Activated CD8-positive, alpha-beta memory T cell treated with anti-CD3 and anti-CD28 coated beads for 48 hours (primary cell): ENCODE measurements around the gene GAGE10.
"Not testable (repeated sequence)": the region's sequence is repeated elsewhere in the genome, so short reads cannot be mapped to it uniquely, and the experiment has no call there.

Experiments used
- DNase-seq, 3 experiments: peaks; one replicate each; pipeline ENCODE4 v3.0.0-alpha.2; 2020; ENCODE audit warnings: low read depth in 2 of 3, low spot score in 2 of 3

GAGE10 gene

DNA sequence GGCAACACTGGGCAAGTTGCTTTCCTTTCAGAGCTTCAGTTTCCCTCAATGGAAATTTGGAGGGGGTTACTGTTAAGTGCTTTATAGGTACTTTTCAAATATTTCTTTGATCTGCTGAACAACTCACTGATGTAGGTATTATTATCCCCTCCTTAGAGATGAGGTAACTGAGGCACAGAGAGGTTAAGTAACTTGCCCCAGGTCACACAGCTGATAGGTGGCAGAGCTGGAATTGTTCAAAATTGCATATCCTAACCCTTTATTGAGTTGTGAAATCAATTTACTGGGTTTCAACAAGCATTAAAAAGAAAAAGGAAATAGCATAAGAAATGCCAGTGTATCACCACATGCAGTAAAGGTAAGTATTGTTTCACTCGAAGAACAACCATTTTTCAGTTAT, 27.2 kb upstream of the GAGE10 start:
- DNase-seq: no peak

DNA sequence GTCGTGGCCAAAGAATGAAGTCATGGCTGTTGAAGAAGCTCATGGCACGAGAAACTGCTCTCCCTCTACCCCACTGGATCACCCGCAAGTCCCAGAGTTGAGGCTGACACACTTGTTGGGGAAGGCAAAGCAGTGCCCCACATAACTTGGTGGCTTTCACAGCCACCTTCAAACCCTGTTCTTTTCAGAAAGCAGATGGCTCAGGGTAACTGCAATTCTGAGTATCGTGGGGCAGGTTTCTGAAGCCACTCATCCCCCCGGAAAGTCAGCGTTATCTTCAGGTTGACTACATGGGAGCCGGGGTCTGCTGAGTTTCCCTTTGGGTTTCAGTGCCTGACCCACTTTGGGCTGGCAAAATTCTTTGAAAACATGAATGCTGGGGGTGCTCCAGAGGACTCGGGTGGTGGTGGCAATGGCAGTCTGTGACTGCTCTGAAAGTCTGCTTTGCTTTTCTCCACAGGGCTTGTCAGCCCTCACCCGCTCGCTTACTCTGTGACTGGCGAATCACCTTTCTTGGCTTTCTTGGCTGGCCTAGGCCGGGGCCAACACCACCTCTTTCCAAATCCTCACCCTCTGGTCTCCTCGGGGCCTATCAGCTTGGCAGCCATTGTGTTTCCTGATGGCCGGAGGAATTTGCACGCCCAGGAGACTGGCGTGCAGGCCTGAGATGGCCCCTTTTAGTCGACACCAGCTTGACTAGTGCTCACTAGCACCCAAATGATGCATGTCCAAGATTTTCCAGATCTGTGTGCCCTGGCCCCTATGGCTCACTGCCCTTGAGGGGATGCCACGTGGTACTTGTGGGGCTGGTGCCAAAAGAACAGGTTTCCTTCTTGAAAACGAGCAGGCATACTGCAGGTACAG, 26.5 kb upstream of the GAGE10 start:
- DNase-seq: no peak

DNA sequence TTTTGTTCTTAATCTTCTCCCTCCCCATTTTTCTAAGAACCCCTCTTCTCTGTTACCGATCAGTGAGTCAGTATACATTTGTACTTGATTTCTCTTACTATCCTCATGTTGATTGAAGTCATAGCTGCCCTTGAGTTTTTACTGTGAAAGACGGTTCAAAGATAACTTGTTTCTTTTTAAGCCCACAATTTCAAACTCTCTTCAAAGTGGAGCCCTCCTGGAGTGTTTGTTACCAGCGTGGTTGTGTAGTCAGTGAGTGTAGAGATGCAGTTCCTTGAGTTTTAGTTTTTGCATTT, 26.0 kb upstream of the GAGE10 start:
- DNase-seq: no peak

DNA sequence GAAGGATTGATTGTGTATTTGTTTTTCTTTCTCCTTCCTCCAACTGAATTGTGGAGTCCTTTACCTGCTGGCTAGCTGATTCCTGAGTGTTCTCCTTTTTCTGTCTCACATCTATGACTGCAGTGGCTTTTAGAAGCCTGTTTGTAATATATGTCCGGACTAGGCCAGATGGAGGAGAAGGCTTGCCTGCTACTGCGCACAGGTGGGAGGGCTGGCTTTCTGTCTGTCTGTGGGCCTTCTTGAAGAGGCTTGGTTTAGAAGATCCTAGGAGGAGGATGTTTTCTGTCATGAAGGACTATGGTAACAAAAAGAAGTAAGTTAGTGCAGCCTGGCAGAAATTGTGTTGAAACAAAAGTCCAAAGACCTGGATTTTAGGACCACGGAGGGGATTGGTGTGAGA, 25.4 kb upstream of the GAGE10 start:
- no peak for DNase-seq

DNA sequence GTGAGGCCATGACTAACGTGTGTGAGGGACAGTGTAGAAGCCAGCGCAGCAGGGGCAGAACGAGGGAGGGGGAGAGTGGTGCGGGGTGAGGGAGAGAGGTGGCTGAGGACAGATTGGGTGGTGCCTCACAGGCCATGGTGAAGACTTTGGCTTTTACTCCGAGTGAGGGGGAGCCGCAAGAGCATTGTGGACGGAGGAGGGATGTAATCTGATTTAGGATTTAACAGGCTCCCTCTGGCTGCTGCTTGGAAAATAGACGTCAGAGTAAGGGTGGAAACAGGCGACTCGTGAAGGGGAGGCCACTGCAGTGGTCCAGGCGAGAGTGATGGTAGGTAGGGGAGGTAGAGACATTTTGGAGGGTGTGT, 20.8 kb upstream of the GAGE10 start:
- no peak for DNase-seq

DNA sequence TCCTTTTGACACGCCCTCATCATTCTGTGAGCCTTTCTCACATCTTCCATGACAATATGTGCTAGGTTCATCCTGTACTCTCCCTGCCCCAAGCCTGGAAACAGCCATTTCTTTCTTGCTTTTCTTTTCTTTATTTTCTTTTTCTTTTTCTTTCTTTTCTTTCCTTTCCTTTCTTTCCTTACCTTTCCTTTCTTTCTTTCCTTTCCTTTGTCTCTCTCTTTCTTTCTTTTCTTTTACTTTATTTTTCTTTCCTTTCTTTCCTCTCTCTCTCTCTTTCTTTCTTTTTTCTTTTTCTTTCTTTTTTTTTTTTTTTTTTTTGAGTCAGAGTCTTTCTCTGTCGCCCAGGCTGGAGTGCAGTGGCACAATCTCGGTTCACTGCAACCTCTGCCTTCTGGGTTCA, 19.2 kb upstream of the GAGE10 start:
- no peak for DNase-seq

DNA sequence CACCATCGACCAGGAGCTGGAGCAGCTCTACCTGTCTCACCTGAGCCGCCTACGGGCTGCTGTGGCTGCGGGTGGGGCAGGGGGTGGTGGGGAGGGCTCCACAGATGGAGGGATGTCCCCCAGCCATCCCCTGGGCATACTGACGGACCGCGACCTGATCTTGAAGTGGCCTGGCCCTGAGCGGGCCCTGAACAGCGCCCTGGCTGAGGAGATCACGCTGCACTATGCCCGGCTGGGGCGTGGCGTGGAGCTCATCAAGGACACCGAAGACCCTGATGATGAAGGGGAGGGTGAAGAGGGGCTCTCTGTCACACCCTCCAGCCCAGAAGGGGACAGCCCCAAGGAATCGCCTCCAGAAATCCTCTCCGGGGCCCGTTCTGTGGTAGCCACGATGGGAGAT, 17.3 kb upstream of the GAGE10 start:
- DNase-seq: no peak

DNA sequence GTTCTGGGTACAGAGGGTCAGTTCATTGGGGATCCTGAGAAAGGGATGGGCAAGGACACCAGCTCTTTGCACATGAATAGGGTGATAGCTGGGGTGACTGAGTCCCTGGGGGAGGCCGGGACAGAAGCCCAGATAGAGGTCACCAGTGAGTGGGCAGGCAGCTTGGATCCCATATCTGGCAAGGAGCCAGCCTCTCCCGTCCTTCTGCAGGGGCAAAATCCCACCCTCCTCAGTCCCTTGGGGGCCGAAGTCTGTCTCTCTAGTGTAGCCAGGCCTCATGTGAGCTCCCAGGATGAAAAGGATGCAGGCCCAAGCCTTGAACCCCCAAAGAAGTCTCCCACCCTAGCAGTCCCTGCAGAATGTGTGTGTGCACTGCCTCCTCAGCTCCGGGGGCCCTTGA, 16.9 kb upstream of the GAGE10 start:
- no peak for DNase-seq

DNA sequence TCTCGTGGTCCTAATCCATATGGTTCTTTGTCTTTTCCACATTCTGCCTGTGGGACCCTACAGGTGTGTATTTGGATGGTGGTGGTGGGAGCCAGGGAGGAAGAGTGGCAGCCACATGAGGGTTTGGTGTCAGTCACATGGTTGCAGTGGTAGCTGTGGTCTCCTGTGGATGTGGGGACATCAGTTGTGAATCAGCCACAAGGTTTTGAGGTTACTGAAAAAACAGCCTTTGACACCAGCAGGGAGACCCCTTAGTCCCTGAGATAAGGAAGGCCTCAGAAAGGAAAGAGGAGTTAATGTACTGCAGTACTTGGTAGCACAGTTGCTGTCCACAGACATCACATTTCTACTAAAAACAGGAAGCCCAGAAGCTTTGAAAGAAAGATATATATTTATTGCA, 15.8 kb upstream of the GAGE10 start:
- DNase-seq: no peak

DNA sequence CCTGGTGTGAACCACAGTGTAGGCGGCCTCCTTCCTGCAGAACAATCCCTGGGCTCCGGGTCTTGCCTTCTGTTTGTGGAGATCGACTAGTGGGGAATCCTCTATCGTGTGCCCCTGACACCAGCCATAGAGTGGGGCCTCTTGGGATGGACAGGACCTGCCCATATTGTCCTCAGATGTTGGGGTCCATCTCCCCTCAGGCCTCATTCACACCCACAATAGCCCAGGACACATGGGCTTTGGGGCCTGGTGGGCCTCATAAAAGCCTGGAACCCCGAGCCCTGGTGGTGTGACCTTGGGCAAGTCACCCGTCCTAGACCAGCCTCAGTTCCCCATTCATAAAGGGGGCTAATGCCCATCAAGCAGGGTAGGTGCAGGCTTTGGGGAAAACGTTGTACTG, 13.2 kb upstream of the GAGE10 start:
- no peak for DNase-seq

DNA sequence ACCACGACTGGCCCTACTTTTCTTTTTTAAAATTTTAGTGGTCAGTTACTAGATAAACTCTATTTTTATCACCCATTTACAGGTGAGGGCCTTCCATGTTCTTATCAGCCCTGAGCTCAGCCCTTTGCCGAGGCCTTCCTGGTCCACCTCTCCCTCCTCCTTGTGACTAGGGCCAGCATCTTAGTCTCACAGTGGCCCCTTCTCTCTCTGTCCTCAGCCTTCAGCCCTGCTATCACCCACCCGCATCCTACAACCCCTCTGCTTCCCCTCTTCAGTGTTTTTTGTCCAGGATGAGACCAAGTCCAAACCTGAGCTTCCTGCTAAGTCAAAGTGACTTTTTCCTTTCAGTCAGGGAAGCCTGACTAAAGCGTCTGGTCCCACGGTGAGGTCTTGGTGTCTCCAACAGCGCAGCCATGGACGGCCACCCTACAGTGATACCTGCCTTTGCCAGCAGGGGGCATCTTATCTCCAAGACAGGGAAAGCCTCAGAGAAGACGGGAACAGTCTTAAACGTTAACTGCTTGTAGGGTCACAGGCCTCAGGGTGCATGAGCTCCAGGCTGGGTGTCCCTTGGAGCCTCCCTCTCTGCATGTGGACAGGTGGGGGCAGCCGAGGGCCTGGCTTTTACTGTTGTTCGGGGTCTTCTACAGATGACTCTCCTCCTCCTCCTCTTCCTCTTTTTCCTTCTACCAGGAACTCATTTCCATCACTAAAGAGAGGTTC, 11.7 kb upstream of the GAGE10 start:
- DNase-seq: peak in 2 of 3 experiments; percentile 51 to 65

DNA sequence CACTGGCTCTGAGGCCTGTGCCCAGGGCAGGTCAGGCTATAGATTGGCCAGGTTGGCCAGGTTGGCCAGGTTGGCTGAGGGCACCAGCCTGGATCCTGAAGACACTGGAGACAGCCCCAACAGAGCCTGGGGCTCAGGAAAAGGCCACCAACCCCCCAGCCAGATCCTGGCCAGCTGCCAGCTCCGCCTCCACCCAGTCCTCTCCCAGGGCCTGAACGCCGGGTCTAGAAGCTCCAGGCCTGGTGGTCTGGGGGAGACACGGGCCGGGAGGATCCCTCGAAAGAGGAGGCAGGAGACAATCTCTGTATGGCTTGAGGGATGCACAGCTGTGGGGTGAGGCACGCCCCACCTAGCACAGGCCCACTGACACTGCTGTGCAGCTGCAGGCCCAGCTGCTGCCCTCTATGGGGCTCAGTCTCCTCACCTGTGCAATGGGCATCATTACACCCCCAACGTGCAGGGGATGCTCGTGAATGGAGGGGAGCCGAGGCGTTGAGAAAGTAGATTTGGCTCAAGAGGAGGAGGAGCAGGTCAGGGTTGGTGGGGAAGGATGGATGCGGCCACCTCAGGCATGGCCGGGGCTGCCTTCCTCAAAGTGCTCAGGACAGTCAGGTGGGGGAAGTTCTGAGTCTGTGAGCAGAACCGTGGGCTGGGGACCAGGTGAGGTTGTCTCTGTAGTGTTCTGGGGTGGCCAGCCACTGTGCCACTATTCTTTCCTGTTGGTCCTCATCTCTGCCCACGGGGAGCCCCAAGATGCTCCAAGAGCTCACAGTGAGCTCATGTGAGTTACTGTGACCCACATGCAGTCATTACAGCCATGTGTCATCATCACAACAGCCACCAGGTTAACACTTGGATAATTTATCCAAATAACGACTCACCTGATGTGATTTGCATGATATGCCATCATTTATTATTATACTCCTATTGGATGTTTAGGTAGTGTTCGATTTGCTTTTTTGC, 10.8 kb upstream of the GAGE10 start:
- DNase-seq: no peak

DNA sequence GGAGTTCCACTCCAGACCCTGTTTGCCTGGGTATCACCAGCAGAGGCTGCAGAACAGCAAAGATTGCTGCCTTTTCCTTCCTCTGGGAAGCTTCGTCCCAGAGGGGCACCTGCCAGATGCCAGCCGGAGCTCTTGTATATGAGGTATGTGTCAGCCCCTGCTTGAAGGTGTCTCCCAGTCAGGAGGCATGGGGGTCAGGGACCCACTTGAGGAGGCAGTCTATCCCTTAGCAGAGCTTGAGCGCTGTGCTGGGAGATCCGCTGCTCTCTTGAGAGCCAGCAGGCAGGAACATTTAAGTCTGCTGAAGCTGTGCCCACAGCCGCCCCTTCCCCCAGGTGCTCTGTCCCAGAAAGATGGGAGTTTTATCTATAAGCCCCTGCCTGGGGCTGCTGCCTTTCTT, 4.2 kb upstream of the GAGE10 start:
- DNase-seq: not testable (repeated sequence)

DNA sequence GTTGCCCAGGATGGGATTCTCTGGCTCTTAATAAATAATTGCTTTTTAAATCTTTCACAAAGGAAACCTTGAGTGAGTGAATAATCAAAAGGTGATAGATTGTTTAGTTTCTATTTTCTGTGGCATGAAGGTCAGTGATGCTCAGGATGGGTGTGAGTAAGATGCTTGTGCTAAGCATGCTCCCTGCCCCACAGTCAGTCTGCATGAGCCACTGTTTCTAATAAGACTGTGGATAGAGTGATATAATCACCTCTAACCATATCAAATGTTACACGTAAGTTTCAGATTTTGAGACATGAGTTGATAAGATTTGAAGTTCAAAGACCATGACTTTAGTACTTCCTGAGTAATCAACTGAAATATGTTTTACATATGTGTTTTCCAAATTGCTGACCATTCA, 2.7 kb upstream of the GAGE10 start:
- DNase-seq: no peak

DNA sequence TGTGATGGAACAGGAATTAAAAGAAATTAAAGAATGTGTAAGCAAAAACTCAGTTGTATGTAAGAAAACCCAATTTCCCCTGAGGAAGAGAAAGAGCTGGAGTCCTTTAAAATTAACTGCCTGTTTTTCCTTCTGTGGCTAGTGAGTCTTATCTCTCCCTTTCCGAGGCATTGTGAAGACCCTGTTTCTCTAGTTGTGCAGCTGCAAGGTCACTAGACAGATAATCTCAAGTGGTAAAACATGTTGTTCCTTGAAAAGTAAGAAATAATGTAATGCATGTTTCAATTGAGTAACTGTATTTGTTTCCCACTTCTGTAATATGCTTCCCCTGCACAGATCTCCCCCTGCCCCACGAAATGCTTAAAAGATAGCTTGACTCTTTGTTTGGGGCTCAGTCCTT, 4.3 kb downstream of the GAGE10 start:
- not testable (repeated sequence) for DNase-seq

DNA sequence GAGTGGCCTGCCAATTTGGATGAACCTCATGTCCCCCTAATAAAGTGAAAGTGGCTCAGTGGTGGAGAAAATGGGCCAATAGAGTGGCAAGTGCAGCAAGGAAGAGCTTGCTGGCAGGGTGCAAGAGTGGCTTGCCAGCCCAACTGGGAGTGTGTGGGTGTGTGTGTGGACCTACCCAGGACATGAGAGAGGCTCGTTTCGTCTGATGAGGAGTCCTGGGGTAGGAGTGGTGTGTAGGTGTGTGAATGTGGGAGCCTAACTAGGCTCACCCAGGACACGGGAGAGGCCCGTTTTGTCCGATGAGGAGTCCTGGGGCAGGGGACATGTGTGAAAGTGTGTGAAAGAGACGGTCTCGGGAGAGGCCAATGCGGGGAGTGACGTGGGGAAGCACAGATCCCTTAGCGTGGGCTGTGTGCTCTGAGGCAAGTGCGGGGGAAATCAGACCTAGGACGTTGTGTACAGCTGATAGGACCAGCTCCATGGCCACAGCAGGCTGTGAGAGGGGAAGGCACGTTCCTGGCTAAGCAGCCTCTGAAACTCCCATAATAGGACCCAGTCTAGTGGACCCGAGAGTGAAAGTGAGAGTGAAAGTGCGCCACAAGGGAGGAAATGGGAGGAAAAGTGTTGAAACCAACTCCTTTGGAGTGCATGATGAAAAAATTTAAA, 5.3 kb downstream of the GAGE10 start:
- no peak for DNase-seq

DNA sequence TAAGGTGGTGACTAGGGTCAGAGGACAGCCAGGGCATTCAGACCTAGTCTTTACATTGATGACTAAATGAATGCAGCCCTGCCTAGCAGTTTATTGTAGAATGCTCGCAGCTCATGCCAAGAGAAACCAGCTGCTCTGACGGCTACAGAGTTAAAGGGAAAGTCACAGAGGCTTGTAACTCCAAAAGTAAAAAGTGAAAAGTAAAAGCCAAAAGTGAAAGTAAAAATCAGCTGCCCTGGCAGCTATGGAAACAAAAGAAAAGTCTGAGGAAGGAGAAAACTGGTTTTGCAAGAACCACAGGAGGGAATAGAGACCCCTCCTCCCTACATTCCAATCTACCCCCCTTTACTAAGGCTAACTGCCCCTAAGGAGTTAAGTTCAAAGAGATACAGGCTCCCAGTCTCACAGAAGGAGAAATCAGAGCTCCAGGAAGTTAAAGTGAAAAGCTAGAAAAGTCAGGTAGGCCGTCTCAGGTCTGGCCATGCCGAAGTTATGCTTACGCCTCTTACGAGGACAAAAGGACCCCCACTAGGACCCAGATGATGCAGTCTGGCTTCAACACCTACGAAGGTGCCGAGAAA, 6.0 kb downstream of the GAGE10 start:
- DNase-seq: no peak

DNA sequence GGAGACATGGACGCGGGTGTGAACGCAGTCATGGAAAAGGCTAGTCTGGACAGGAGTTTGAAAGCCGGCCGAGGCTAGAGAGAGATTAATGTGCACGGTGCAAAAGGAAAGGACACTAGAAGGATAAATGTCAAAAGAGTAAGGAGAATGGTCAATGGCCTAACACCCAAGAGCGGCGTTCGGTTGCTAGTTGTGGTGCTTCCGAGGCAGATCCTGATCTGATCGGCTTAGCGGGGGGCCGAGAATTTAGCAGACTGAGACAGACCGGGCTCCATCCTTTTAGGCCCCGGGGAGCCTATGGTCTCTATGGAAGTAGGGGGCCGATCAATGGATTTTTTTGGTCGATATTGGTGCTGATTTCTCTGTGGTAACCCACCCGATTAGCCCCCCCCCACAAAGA, 6.9 kb downstream of the GAGE10 start:
- DNase-seq: no peak

DNA sequence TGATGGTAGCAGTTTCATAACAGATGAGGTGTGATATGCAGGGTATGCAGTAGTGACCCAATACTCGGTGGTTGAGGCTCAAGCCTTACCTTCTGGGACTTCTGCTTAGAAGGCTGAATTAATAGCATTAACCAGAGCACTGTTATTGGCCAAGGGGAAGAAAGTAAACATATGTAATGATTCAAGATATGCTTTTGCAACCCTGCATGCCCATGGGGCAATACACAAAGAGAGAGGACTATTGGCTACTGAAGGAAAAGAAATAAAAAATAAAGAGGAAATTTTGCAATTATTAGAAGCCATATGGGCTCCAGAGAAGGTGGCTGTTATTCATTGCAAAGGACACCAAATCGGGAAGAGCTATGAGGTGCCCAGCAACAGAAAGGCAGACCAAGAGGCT, 8.7 kb downstream of the GAGE10 start:
- no peak for DNase-seq

DNA sequence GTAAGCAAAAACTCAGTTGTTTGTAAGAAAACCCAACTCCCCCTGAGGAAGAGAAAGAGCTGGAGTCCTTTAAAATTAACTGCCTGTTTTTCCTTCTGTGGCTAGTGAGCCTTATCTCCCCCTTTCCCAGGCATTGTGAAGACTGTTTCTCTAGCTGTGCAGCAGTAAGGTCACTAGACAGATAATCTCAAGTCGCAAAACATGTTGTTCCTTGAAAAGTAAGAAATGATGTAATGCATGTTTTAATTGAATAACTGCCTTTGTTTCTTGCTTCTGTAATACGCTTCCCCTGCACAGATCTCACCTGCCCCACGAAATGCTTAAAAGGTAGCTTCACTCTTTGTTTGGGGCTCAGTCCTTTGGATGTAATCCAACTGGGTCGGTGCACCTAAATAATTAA, 12.6 kb downstream of the GAGE10 start:
- no peak for DNase-seq

DNA sequence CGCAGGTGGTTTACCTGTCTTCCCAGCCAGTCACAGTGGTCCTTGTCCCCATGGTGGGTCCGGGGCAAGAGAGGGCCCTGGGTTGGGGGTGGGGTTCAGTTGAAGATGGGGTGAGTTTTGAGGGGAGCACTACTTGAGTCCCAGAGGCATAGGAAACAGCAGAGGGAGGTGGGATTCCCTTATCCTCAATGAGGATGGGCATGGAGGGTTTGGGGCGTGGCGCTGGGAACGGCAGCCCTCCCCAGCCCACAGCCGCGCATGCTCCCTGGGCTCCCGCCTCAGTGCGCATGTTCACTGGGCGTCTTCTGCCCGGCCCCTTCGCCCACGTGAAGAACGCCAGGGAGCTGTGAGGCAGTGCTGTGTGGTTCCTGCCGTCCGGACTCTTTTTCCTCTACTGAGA, 18.3 kb downstream of the GAGE10 start, which contains the start of gene GAGE12J:
Gene GAGE12J, plus strand, starts transcription at position 301 of the 400 bp plus-strand sequence. CDS start 1,157 bp downstream, outside the sequence.
- DNase-seq: not testable (repeated sequence)
